ENCODE data around the gene HHAT.

HHAT gene

GRCh38 chr1:210332233-210332632 is 3.5 kb downstream of the HHAT start:
- TF ChIP-seq CTCF (IDR thresholded peaks at IDR 0.05): no peak

- TF ChIP-seq CTCF (IDR thresholded peaks at IDR 0.05): no peak
Observed at GRCh38 chr1:210332719-210333398, 4.2 kb downstream of the HHAT start.

- TF ChIP-seq CTCF (IDR thresholded peaks at IDR 0.05): no peak
Observed at GRCh38 chr1:210335001-210335400, 6.3 kb downstream of the HHAT start.

- TF ChIP-seq CTCF (IDR thresholded peaks at IDR 0.05): no peak
Observed at GRCh38 chr1:210336362-210336761, 7.7 kb downstream of the HHAT start.

- TF ChIP-seq CTCF (IDR thresholded peaks at IDR 0.05): no peak
Observed at GRCh38 chr1:210339500-210339899, 10.8 kb downstream of the HHAT start.

- TF ChIP-seq CTCF (IDR thresholded peaks at IDR 0.05): no peak
Observed at GRCh38 chr1:210340311-210340710, 11.6 kb downstream of the HHAT start.

- TF ChIP-seq CTCF (IDR thresholded peaks at IDR 0.05): no peak
Observed at GRCh38 chr1:210340841-210341240, 12.1 kb downstream of the HHAT start.
